Esophagus muscularis mucosa (tissue), 4 donors: ENCODE results near the gene NRXN3. TPM values are rescaled to one million over a fixed set of nuclear protein-coding genes. Genes with fewer than 3 reads are reported as not detected.

Source experiments
- DNase-seq: peaks from one replicate; pipeline ENCODE4 v3.0.0-alpha.2; 2017; ENCODE audit errors: extremely low spot score
- H3K27ac ChIP-seq, 4 donors: fragments of 200-600 bp; sonication (generic); replicated peaks in 1 of 4; 1 replicate in 3 of 4; 2 replicates in 1 of 4; pipeline ENCODE4 v1.5.1; 2016 to 2019; ENCODE audit warnings: mild to moderate bottlenecking in 1 of 4
- H3K27me3 ChIP-seq, 4 donors: fragments of 200-600 bp; sonication (generic); one replicate each; pipeline versions ENCODE4 v1.5.1 to v1.6.0; 2016 to 2019
- H3K36me3 ChIP-seq, 4 donors: fragments of 200-600 bp; sonication (generic); one replicate each; pipeline ENCODE4 v1.5.1; 2016 to 2019
- H3K4me1 ChIP-seq, 4 donors: fragments of 200-600 bp; sonication (generic); one replicate each; pipeline ENCODE4 v1.5.1; 2016 to 2019
- H3K4me3 ChIP-seq, 4 donors: fragments of 200-600 bp; sonication (generic); 1 replicate in 2 of 4; 2 replicates in 2 of 4; pipeline ENCODE4 v1.5.1; 2016 to 2019; ENCODE audit warnings: mild to moderate bottlenecking in 4 of 4, moderate library complexity in 1 of 4
- H3K9me3 ChIP-seq, 4 donors: fragments of 200-600 bp; sonication (generic); 1 replicate in 3 of 4; 2 replicates in 1 of 4; pipeline ENCODE4 v1.5.1; 2016 to 2019
- CTCF ChIP-seq, 3 experiments: fragments of 200-600 bp in 2 of 3; fragments of 450-650 bp in 1 of 3; sonication (generic) in 2 of 3; IDR thresholded peaks; one replicate each; pipeline ENCODE4 v1.5.1; 2017 to 2019; ENCODE audit warnings: antibody characterized with exemption in 3 of 3, mild to moderate bottlenecking in 2 of 3, moderate library complexity in 1 of 3
- EP300 ChIP-seq: sonication (generic); formaldehyde crosslinking; IDR thresholded peaks from one replicate; pipeline ENCODE4 v1.6.1; 2017; ENCODE audit warnings: antibody characterized with exemption
- POLR2A ChIP-seq: fragments of 450-650 bp; IDR thresholded peaks from one replicate; pipeline ENCODE4 v1.6.1; 2017; ENCODE audit warnings: antibody characterized with exemption, moderate library complexity, mild to moderate bottlenecking, low read depth
- POLR2AphosphoS5 ChIP-seq, 2 donors: sonication (generic); formaldehyde crosslinking; IDR thresholded peaks; one replicate each; pipeline ENCODE4 v1.6.1; 2017; ENCODE audit warnings: antibody characterized with exemption in 2 of 2
- WGBS: methylation state at CpG from one replicate; pipeline ENCODE4 v1.1.5; 2018; 5-methylcytosine and 5-hydroxymethylcytosine counted together
- intact Hi-C: fragments of 100-400 bp; cut with DNase I; formaldehyde crosslinking; loops from one replicate; pipeline ENCODE4 v1.15.1; 2023
- total RNA-seq, 4 donors: library from RNA; depleted of rRNA; stranded (reverse); fragments of >200 nt; gene quantifications; one replicate each; pipeline versions ENCODE4 v1.1.0 to v1.2.1, GENCODE V29; 2016

Gene NRXN3
- total RNA-seq, 4 donors from 2014 or later: 71.1 to 159 (median 122) TPM

- DNase-seq: no peak
- H3K36me3 ChIP-seq: no peaks in the 10 kb centered on the region
- no peaks in the 10 kb centered on the region for H3K9me3 ChIP-seq
- WGBS: 86% methylated on average over 4 of the region's 4 CpGs
- intact Hi-C loops: no loop called here
- TF ChIP-seq POLR2A (no peak), POLR2AphosphoS5 (IDR thresholded peaks at IDR 0.05) (no peak), EP300 (no peak), CTCF (IDR thresholded peaks at IDR 0.05) (no peak)
- no peak overlapping the region for H3K27ac ChIP-seq
- H3K27me3 ChIP-seq: no peaks in the 10 kb centered on the region
- H3K4me1 ChIP-seq: peaks cover 0 to 10% (median 2%) of the 10 kb centered on the region in 4 donors
- no peak overlapping the region for H3K4me3 ChIP-seq
Observed at GRCh38 chr14:79555429-79555828, 1385.3 kb downstream of the NRXN3 start.

DNA sequence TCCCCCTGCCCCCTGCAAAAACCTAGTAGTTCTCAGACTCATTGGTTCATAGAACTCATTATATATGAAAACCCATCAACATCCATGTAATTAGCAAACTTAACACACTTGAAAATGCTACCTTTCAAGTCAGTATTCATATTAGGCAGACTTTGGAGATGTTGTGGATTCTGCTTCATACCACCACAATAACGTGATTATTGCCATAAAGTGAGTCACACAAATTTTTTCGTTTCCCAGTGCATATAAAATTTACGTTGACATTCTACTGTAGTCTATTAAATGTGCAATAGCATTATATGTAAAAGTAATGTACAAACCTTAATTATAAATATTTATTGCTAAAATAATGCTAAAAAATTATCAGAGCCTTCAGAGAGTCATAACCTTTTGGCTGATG is 1387.1 kb downstream of the NRXN3 start:
- Histone ChIP-seq H3K4me3 (no peak overlapping the region), H3K27me3 (no peaks in the 10 kb centered on the region), H3K9me3 (no peaks in the 10 kb centered on the region), H3K4me1 (peaks cover 0 to 9% (median 0%) of the 10 kb centered on the region in 4 donors), H3K36me3 (no peaks in the 10 kb centered on the region), H3K27ac (no peak overlapping the region)
- 89% methylated on average over 3 of the region's 3 CpGs for WGBS
- DNase-seq: no peak
- intact Hi-C loops: no loop called here
- TF ChIP-seq POLR2AphosphoS5 (IDR thresholded peaks at IDR 0.05): no peak
- TF ChIP-seq CTCF (IDR thresholded peaks at IDR 0.05): no peak
- no peak for TF ChIP-seq EP300
- no peak for TF ChIP-seq POLR2A

DNA sequence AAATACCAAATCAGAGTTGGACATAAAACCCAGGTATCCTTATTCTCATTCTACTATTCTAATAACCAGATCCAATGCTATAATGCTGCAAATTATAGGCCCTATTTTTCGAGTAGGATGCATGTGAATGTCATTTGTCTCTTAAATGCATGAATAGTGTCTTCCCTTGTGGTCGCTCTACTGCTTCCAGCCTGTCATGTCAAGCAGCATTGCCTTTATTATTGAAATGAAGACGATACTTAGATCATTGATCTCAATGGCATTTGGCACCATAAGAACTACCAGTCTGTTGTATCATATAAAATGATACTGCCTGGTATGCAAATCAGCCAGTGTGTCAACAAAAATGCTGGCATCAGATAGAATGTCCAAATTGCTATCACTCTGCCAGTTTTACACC is 1392.0 kb downstream of the NRXN3 start:
- H3K4me3 ChIP-seq: no peak overlapping the region
- no peaks in the 10 kb centered on the region for H3K36me3 ChIP-seq
- H3K9me3 ChIP-seq: no peaks in the 10 kb centered on the region
- no peak overlapping the region for H3K27ac ChIP-seq
- H3K4me1 ChIP-seq: peaks cover 0 to 10% (median 5%) of the 10 kb centered on the region in 4 donors
- no peak for DNase-seq
- 98% methylated on average over 3 of the region's 3 CpGs for WGBS
- intact Hi-C loops: no loop called here
- no peak for TF ChIP-seq POLR2AphosphoS5 (IDR thresholded peaks at IDR 0.05)
- no peak for TF ChIP-seq CTCF (IDR thresholded peaks at IDR 0.05)
- TF ChIP-seq EP300: no peak
- no peak for TF ChIP-seq POLR2A
- H3K27me3 ChIP-seq: no peaks in the 10 kb centered on the region

GRCh38 chr14:79564371-79564770 is 1394.2 kb downstream of the NRXN3 start:
- no peaks in the 10 kb centered on the region for H3K27me3 ChIP-seq
- H3K36me3 ChIP-seq: no peaks in the 10 kb centered on the region
- H3K4me1 ChIP-seq: peaks cover 0 to 10% (median 5%) of the 10 kb centered on the region in 4 donors
- intact Hi-C loops: no loop called here
- no peak for TF ChIP-seq POLR2AphosphoS5 (IDR thresholded peaks at IDR 0.05)
- TF ChIP-seq CTCF (IDR thresholded peaks at IDR 0.05): no peak
- no peak for TF ChIP-seq POLR2A
- TF ChIP-seq EP300: no peak
- no peaks in the 10 kb centered on the region for H3K9me3 ChIP-seq
- no peak for DNase-seq
- H3K4me3 ChIP-seq: no peak overlapping the region
- H3K27ac ChIP-seq: no peak overlapping the region
- WGBS: 87% methylated on average over 2 of the region's 2 CpGs

DNA sequence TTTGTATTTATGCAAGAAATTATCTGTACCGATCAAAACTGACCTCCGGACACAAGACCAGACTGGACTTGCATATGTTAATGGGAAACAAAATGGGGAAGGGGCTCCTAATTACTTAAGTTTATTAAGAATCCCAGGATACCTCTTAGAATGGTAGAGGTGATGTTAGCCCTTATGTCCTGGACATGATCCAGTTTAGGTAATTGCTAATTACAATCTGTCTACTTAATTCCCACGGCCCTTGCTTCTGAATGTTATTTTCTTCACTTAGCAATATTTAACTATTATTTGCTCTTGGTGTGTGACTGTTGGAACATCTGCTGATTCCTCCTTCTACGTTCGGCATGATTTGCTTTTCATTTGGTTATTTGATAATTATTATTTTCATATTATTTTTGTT is 1397.1 kb downstream of the NRXN3 start:
- 89% methylated on average over 5 of the region's 5 CpGs for WGBS

More for the DNA sequence above, 1397.1 kb downstream of the NRXN3 start:
- Histone ChIP-seq H3K27ac (no peak overlapping the region), H3K36me3 (no peaks in the 10 kb centered on the region), H3K4me1 (peaks cover 0 to 12% (median 6%) of the 10 kb centered on the region in 4 donors), H3K9me3 (no peaks in the 10 kb centered on the region), H3K4me3 (no peak overlapping the region), H3K27me3 (no peaks in the 10 kb centered on the region)
- no peak for TF ChIP-seq CTCF (IDR thresholded peaks at IDR 0.05)
- TF ChIP-seq POLR2A: no peak
- TF ChIP-seq POLR2AphosphoS5 (IDR thresholded peaks at IDR 0.05): no peak
- TF ChIP-seq EP300: no peak
- DNase-seq: no peak
- intact Hi-C loops: no loop called here
